Common myeloid progenitor, CD34-positive (primary cell): ENCODE results near the gene CTNNB1.
"Not testable (repeated sequence)": the region's sequence is repeated elsewhere in the genome, so short reads cannot be mapped to it uniquely, and the experiment has no call there.

Source experiments
- CTCF ChIA-PET: fragments of 350-600 bp; sonication (Branson Sonifier 250); formaldehyde crosslinking; loops from one replicate; lab custom pipeline; 2021; ENCODE audit warnings: antibody characterized with exemption; lab: Charles Lee
- POLR2A ChIA-PET: fragments of 350-600 bp; sonication (Branson Sonifier 250); formaldehyde crosslinking; loops from one replicate; lab custom pipeline; 2021; ENCODE audit warnings: antibody characterized with exemption; lab: Charles Lee
- DNase-seq, 3 donors: peaks; one replicate each; pipeline versions ENCODE4 v3.0.0 to v3.0.0-alpha.2; 2013
- H3K27ac ChIP-seq, 2 experiments: 1 replicate in 1 of 2; 2 replicates in 1 of 2; pipeline ENCODE4 v1.7.0; 2013; ENCODE audit warnings: inconsistent platforms in 2 of 2, low read length in 2 of 2, mild to moderate bottlenecking in 2 of 2, low read depth in 1 of 2, moderate library complexity in 1 of 2; ENCODE audit not compliant: severe bottlenecking in 2 of 2, insufficient read depth in 1 of 2, poor library complexity in 1 of 2
- H3K27me3 ChIP-seq, 5 experiments: replicated peaks in 2 of 5; 1 replicate in 3 of 5; 2 replicates in 2 of 5; pipeline versions ENCODE4 v1.6.1 to v1.7.0; 2013; ENCODE audit warnings: low read length in 4 of 5, mild to moderate bottlenecking in 2 of 5, moderate library complexity in 2 of 5, inconsistent platforms in 1 of 5; ENCODE audit not compliant: insufficient read depth in 5 of 5, control insufficient read depth in 4 of 5
- H3K36me3 ChIP-seq, 4 experiments: 1 replicate in 2 of 4; 2 replicates in 2 of 4; pipeline versions ENCODE4 v1.6.1 to v1.7.0; 2013; ENCODE audit warnings: low read length in 3 of 4, control low read depth in 1 of 4, mild to moderate bottlenecking in 1 of 4; ENCODE audit not compliant: control insufficient read depth in 4 of 4, insufficient read depth in 4 of 4
- H3K4me1 ChIP-seq, 4 experiments: 1 replicate in 3 of 4; 2 replicates in 1 of 4; pipeline versions ENCODE4 v1.6.1 to v1.7.1; 2013; ENCODE audit warnings: low read length in 3 of 4, mild to moderate bottlenecking in 3 of 4, control low read depth in 1 of 4, inconsistent platforms in 1 of 4, moderate library complexity in 1 of 4; ENCODE audit not compliant: control insufficient read depth in 4 of 4, insufficient read depth in 4 of 4; ENCODE audit errors: control extremely low read depth in 1 of 4
- H3K4me3 ChIP-seq, 7 experiments: 1 replicate in 4 of 7; 2 replicates in 3 of 7; pipeline versions ENCODE4 v1.5.1 to v1.7.0; 2013; ENCODE audit warnings: mild to moderate bottlenecking in 7 of 7, low read length in 6 of 7, moderate library complexity in 6 of 7, inconsistent platforms in 2 of 7, low read depth in 2 of 7, control low read depth in 1 of 7; ENCODE audit not compliant: insufficient read depth in 4 of 7, control insufficient read depth in 1 of 7; ENCODE audit errors: extremely low read depth in 1 of 7
- H3K9me3 ChIP-seq, 5 experiments: 1 replicate in 4 of 5; 2 replicates in 1 of 5; pipeline versions ENCODE4 v1.6.1 to v1.7.1; 2013; ENCODE audit warnings: low read length in 4 of 5, mild to moderate bottlenecking in 2 of 5, inconsistent platforms in 1 of 5, low read depth in 1 of 5, moderate library complexity in 1 of 5; ENCODE audit not compliant: control insufficient read depth in 4 of 5, insufficient read depth in 2 of 5; ENCODE audit errors: control extremely low read depth in 1 of 5
- WGBS: methylation state at CpG from one replicate; pipeline ENCODE4 v1.1.5; 2013; ENCODE audit not compliant: insufficient coverage; 5-methylcytosine and 5-hydroxymethylcytosine counted together

Gene CTNNB1

DNA sequence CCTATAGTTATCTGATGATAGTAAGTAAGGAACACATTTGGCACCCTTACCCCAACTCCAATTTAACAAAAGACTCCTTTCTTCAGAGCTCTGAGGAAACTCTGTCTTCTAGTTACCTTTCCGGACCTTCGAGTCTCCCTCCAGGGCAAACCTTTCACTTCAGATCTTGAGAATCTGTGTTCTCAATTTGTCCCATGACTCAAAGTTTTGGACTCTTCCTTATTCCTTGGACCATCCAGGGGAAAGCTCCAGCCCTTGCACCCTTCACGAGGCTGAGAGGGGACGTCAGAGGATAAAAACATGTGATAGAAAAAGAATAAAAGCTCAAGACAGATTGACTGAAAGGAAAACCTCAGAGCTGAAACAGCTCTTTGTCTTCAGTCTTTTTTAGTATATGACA, 76.9 kb downstream of the CTNNB1 start:
- Histone ChIP-seq H3K27me3 (no peaks in the 10 kb centered on the region), H3K36me3 (no peaks in the 10 kb centered on the region), H3K27ac (no peak overlapping the region), H3K4me3 (no peak overlapping the region), H3K9me3 (peaks cover 0 to 14% (median 5%) of the 10 kb centered on the region in 5 experiments), H3K4me1 (no peaks in the 10 kb centered on the region)
- no peak for DNase-seq
- POLR2A ChIA-PET = no interaction called here
- CTCF ChIA-PET = no interaction called here
- whole genome bisulfite sequencing = 100% methylated on average over 4 of the region's 4 CpGs

DNA sequence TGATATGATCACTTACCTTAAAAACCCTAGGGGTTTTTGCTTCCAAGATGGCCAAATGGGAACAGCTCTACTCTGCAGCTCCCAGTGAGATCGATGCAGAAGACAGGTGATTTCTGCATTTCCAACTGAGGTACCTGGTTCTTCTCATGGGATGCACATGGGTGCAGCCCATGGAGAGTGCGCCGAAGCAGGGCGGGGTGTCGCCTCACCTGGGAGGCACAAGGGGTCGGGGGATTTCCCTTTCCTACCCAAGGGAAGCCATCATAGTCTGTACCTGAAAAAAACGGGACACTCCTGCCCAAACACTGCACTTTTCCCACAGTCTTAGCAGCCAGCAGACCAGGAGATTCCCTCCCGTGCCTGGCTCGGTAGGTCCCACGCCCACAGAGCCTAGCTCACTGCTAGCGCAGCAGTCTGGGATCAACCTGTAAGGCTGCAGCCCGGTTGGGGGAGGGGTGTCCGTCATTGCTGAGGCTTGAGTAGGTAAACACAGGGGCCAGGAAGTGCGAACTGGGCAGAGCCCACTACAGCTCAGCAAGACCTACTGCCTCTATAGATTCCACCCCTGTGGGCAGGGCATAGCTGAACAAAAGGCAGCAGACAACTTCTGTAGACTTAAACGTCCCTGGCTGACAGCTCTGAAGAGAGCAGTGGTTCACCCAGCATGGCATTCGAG, 78.6 kb downstream of the CTNNB1 start:
- Histone ChIP-seq H3K27me3 (no peaks in the 10 kb centered on the region), H3K4me1 (no peaks in the 10 kb centered on the region), H3K27ac (no peak overlapping the region), H3K9me3 (peaks cover 0 to 11% (median 3%) of the 10 kb centered on the region in 5 experiments), H3K36me3 (no peaks in the 10 kb centered on the region), H3K4me3 (no peak overlapping the region)
- CTCF ChIA-PET = no interaction called here
- WGBS = 92% methylated on average over 10 of the region's 16 CpGs
- POLR2A ChIA-PET = no interaction called here
- no peak for DNase-seq

DNA sequence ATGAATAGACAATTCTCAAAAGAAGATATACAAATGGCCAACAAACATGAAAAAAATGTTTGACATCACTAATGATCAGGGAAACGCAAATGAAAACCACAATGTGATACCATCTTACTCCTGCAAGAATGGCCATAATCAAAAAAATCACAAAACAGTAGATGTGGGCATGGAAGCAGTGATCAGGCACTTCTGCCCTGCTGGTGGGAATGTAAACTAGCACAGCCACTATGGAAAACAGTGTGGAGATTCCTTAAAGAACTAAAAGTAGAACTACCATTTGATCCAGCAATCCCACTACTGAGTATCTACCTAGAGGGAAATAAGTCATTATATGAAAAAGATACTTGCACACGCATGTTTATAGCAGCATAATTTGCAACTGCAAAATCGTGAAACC, 85.6 kb downstream of the CTNNB1 start:
- POLR2A ChIA-PET, H3K36me3 ChIP-seq, H3K27ac ChIP-seq, H3K9me3 ChIP-seq, H3K4me3 ChIP-seq, H3K4me1 ChIP-seq, H3K27me3 ChIP-seq, DNase-seq, CTCF ChIA-PET: not testable (repeated sequence)
- no CpG with 5 or more reads among the region's 3 CpGs for WGBS

DNA sequence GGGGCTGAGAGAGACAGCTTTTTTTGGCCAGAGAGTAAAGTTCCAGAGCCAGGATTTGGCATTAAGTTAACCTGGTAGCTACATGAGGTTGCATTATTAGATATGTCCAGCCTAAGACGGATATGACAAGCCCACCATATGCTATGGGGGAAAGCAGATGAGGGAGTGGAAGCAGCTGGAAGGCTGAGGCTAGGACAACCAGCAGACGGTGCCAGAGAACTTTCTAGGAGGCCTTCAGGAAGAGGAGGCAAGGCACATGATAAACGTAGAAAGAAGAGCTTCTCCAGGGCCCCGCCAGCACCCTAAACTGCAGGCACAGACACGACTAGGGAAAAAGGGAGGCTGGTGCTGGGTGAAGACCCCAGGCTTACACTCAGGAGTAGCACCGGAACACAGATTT, 87.0 kb downstream of the CTNNB1 start:
- 91% methylated on average over 6 of the region's 6 CpGs for WGBS
- ChIA-PET POLR2A (interaction anchor here (0.7 kb wide), 1 partner anchor 160 kb away, joined by 3 read pairs; no protein-coding TSS in a partner anchor), CTCF (no interaction called here)
- no peak overlapping the region for H3K27ac ChIP-seq
- DNase-seq = no peak
- H3K36me3 ChIP-seq = peaks cover 0 to 4% (median 0%) of the 10 kb centered on the region in 4 experiments
- H3K4me1 ChIP-seq = no peaks in the 10 kb centered on the region
- H3K4me3 ChIP-seq = no peak overlapping the region
- H3K27me3 ChIP-seq = no peaks in the 10 kb centered on the region
- H3K9me3 ChIP-seq = no peaks in the 10 kb centered on the region

DNA sequence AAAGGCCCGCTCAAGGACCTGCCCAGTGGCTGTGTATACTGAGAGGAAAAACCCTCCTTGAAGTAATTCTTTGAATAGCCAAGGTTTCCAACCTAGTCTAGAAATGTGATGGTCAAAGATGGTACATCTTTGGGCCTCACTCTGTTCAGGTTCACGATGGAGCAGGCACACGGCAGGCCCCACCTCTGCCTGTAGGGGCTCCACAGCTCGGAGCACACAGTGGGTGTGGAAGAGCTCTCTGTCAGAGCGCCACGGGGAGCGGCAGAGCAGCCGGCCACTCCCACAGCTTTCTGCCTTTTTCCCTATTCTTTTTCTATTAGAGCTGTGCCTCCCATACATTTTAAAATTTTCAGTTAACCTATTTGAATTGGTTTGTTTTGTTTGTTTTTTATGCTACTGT, 89.5 kb downstream of the CTNNB1 start:
- 95% methylated on average over 4 of the region's 8 CpGs for WGBS
- DNase-seq = no peak
- ChIA-PET POLR2A (no interaction called here), CTCF (no interaction called here)
- Histone ChIP-seq H3K4me3 (no peak overlapping the region), H3K36me3 (peaks cover 0 to 4% (median 0%) of the 10 kb centered on the region in 4 experiments), H3K27me3 (no peaks in the 10 kb centered on the region), H3K27ac (no peak overlapping the region), H3K9me3 (no peaks in the 10 kb centered on the region), H3K4me1 (no peaks in the 10 kb centered on the region)
